ENCODE measurements around the gene LASP1NB.
"Not testable (repeated sequence)": the region's sequence is repeated elsewhere in the genome, so short reads cannot be mapped to it uniquely, and the experiment has no call there.

DNA sequence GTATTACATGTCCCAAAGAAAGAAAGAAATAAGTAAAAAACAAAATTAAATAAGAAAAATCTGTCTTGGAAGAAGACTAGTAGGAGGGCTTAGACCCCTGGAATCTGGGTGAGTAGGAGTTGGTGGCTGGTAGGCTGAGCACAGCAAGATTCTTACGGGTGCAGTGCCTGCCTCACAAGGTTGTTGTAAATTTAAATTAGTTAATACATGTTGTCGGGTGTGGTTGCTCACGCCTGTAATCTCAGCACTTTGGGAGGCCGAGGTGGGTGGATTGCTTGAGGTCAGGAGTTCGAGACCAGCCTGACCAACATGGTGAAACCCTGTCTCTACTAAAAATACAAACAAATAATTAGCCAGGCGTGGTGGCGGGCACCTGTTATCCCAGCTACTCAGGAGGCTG, 28.4 kb downstream of the LASP1NB start:
- TF ChIP-seq REST (IDR thresholded peaks at IDR 0.05; ENCODE audit: borderline replicate concordance in 1 of 2, low read depth in 1 of 2, low read length in 2 of 2); ZBTB42 (CRISPR knock-in tag; IDR thresholded peaks at IDR 0.05); HCFC1 (IDR thresholded peaks at IDR 0.05; ENCODE audit: low read depth, low read length); HNRNPL (IDR thresholded peaks at IDR 0.05; ENCODE audit: low read depth, low read length); HMG20B (CRISPR knock-in tag; conservative IDR thresholded peaks at IDR 0.05); RXRA (CRISPR knock-in tag; IDR thresholded peaks at IDR 0.05); CAMTA2 (CRISPR knock-in tag; IDR thresholded peaks at IDR 0.05; ENCODE audit: borderline replicate concordance): not testable (repeated sequence)

Measured in HepG2 (cell line).